GM23338 (cell line): Measurements from ENCODE around the gene ZNF19. TPM values are rescaled to one million over a fixed set of nuclear protein-coding genes. Genes with fewer than 3 reads are reported as not detected.

Experiments used
- ATAC-seq: fragments of 200-7000 bp; cut with Tn5 transposase; 3 replicates; pipeline ENCODE4 v1.9.1; 2020
- DNase-seq: peaks from one replicate; pipeline ENCODE4 v3.0.0-alpha.2; 2015; ENCODE audit warnings: low spot score
- H2AFZ ChIP-seq: fragments of 200-600 bp; sonication (generic); 2 replicates; pipeline ENCODE4 v1.8.0; 2016; ENCODE audit warnings: antibody characterized with exemption, mild to moderate bottlenecking, moderate library complexity
- H3F3A ChIP-seq: fragments of 200-600 bp; sonication (generic); replicated peaks from 2 replicates; pipeline ENCODE4 v1.8.0; 2017; ENCODE audit warnings: antibody characterized with exemption, mixed run types, low read depth
- H3K27ac ChIP-seq: fragments of 200-600 bp; sonication (generic); 2 replicates; pipeline ENCODE4 v1.6.1; 2016; ENCODE audit warnings: low read depth
- H3K27me3 ChIP-seq: fragments of 200-600 bp; sonication (generic); 2 replicates; pipeline ENCODE4 v1.8.0; 2016; ENCODE audit warnings: mild to moderate bottlenecking, mixed run types, moderate library complexity; ENCODE audit not compliant: insufficient read depth
- H3K36me3 ChIP-seq: fragments of 200-600 bp; sonication (generic); 2 replicates; pipeline ENCODE4 v1.8.0; 2016; ENCODE audit warnings: mild to moderate bottlenecking; ENCODE audit not compliant: insufficient read depth
- H3K4me1 ChIP-seq: fragments of 200-600 bp; sonication (generic); 2 replicates; pipeline ENCODE4 v1.8.0; 2016; ENCODE audit warnings: mild to moderate bottlenecking, moderate library complexity; ENCODE audit not compliant: insufficient read depth
- H3K4me2 ChIP-seq: fragments of 200-600 bp; sonication (generic); 2 replicates; pipeline ENCODE4 v1.7.1; 2017; ENCODE audit warnings: mixed run types
- H3K4me3 ChIP-seq: fragments of 200-600 bp; sonication (generic); 2 replicates; pipeline ENCODE4 v1.6.1; 2016; ENCODE audit warnings: mixed run types
- H3K79me2 ChIP-seq: fragments of 200-600 bp; sonication (generic); replicated peaks from 2 replicates; pipeline ENCODE4 v1.8.0; 2017; ENCODE audit warnings: mild to moderate bottlenecking; ENCODE audit not compliant: insufficient read depth
- H3K9me2 ChIP-seq: fragments of 200-600 bp; sonication (generic); 2 replicates; pipeline ENCODE4 v1.8.0; 2017; ENCODE audit not compliant: insufficient read depth
- H4K20me1 ChIP-seq: fragments of 200-600 bp; sonication (generic); replicated peaks from 2 replicates; pipeline ENCODE4 v1.8.0; 2017; ENCODE audit warnings: mild to moderate bottlenecking; ENCODE audit not compliant: insufficient read depth
- H3K27ac Mint-ChIP-seq: 2 replicates; pipeline ENCODE4 v1.8.0; 2020; ENCODE audit warnings: inconsistent platforms, mild to moderate bottlenecking, moderate library complexity, mixed read lengths
- H3K27me3 Mint-ChIP-seq: 3 replicates; pipeline ENCODE4 v1.8.0; 2022; ENCODE audit warnings: low read depth, mild to moderate bottlenecking, moderate library complexity, mixed read lengths, inconsistent platforms; ENCODE audit not compliant: insufficient read depth, poor library complexity
- H3K36me3 Mint-ChIP-seq: 3 replicates; pipeline ENCODE4 v1.8.0; 2021; ENCODE audit warnings: low read depth, mild to moderate bottlenecking, inconsistent platforms, moderate library complexity, mixed read lengths
- H3K4me1 Mint-ChIP-seq: 3 replicates; pipeline ENCODE4 v1.8.0; 2020; ENCODE audit warnings: mild to moderate bottlenecking, inconsistent platforms, mixed read lengths
- H3K4me3 Mint-ChIP-seq: 3 replicates; pipeline ENCODE4 v1.8.0; 2021; ENCODE audit warnings: moderate library complexity, mild to moderate bottlenecking, inconsistent platforms, mixed read lengths
- H3K9me3 Mint-ChIP-seq: 3 replicates; pipeline ENCODE4 v1.8.0; 2020; ENCODE audit warnings: moderate library complexity, mild to moderate bottlenecking, inconsistent platforms, mixed read lengths
- CREB1 ChIP-seq: fragments of 250-450 bp; sonication (Bioruptor Pico); IDR thresholded peaks from 2 replicates; pipeline ENCODE4 v1.5.0; 2020; ENCODE audit warnings: low read depth, mild to moderate bottlenecking, moderate library complexity
- EZH2 ChIP-seq: fragments of 200-600 bp; sonication (generic); IDR thresholded peaks from one replicate; pipeline ENCODE4 v1.8.0; 2017; ENCODE audit warnings: antibody characterized with exemption, mild to moderate bottlenecking, low read depth; ENCODE audit not compliant: unreplicated experiment
- EZH2phosphoT487 ChIP-seq: fragments of 200-600 bp; sonication (generic); IDR thresholded peaks from one replicate; pipeline ENCODE4 v1.8.1; 2018; ENCODE audit warnings: antibody characterized with exemption; ENCODE audit not compliant: unreplicated experiment
- JUNB ChIP-seq: IDR thresholded peaks from one replicate; pipeline ENCODE4 v1.6.1; 2016; ENCODE audit warnings: antibody characterized with exemption; ENCODE audit not compliant: unreplicated experiment
- NANOG ChIP-seq: IDR thresholded peaks from 2 replicates; pipeline ENCODE4 v1.6.1; 2016; ENCODE audit warnings: antibody characterized with exemption, borderline replicate concordance
- POLR2AphosphoS5 ChIP-seq: IDR thresholded peaks from 2 replicates; pipeline ENCODE4 v1.6.1; 2016; ENCODE audit warnings: antibody characterized with exemption, low read depth
- STAT1 ChIP-seq: IDR thresholded peaks from one replicate; pipeline ENCODE4 v1.6.1; 2016; ENCODE audit warnings: antibody characterized with exemption; ENCODE audit not compliant: unreplicated experiment
- ZNF114 ChIP-seq: fragments of 250-450 bp; sonication (Bioruptor Pico); IDR thresholded peaks from 2 replicates; pipeline ENCODE4 v1.5.0; 2020; ENCODE audit warnings: mild to moderate bottlenecking, moderate library complexity
- ZNF331 ChIP-seq: fragments of 250-450 bp; sonication (Bioruptor Pico); IDR thresholded peaks from 2 replicates; pipeline ENCODE4 v1.5.0; 2020; ENCODE audit warnings: low read depth, mild to moderate bottlenecking, moderate library complexity
- polyA plus RNA-seq: library from polyadenylated mRNA; unstranded; fragments of >200 nt; fragmentation: Nextera tagmentation; extraction: Ambion mirVana; gene quantifications from 2 replicates; pipeline ENCODE4 v1.2.1, GENCODE V29; 2016
- total RNA-seq: library from RNA; depleted of rRNA; stranded (reverse); fragments of >200 nt; shearing (Covaris generic); gene quantifications from 2 replicates; pipeline ENCODE4 v1.2.3, GENCODE V29; 2014
- TF ChIP-seq, protein P1 (sequence below): IDR thresholded peaks from one replicate; pipeline ENCODE4 v1.6.1; 2018; ENCODE audit warnings: antibody characterized with exemption; ENCODE audit not compliant: unreplicated experiment
- TF ChIP-seq, protein P2 (sequence below): IDR thresholded peaks from 2 replicates; pipeline ENCODE4 v1.6.1; 2016; ENCODE audit warnings: antibody characterized with exemption
- TF ChIP-seq, protein P3 (sequence below): fragments of 250-450 bp; sonication (Bioruptor Pico); IDR thresholded peaks from 2 replicates; pipeline ENCODE4 v1.5.0; 2020; ENCODE audit warnings: mild to moderate bottlenecking, moderate library complexity
- TF ChIP-seq, protein P4 (sequence below), 2 experiments: fragments of 200-600 bp in 1 of 2; sonication (generic) in 1 of 2; conservative IDR thresholded peaks; 2 replicates each; pipeline versions ENCODE4 v1.5.1 to v1.6.1; 2016 to 2017; ENCODE audit warnings: antibody characterized with exemption in 2 of 2, low read depth in 2 of 2, mild to moderate bottlenecking in 2 of 2, moderate library complexity in 1 of 2

Gene ZNF19
- total and polyA plus RNA-seq, 2 experiments from 2014 or later, result 1.0 to 4.8 TPM

DNA sequence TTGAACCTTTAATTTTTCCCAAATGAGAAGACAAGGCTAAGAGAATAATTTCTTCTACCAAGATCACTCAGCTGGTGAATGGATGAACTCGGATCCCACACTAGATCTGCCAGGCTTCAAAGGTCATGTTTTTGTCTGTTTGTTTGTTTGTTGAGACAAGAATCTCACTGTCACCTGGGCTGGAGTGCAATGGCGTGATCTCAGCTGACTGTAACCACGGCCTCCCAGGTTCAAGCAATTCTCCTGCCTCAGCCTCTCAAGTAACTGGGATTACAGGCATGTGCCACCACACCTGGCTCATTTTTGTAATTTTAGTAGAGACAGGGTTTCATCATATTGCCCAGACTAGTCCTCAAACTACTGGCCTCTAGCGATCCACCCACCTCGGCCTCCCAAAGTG is 6.6 kb downstream of the ZNF19 start:
- Mint-ChIP-seq H3K36me3 (0 out of 3 replicates have a peak, but pooled peaks cover 3% of the 10 kb centered on the region), H3K27ac (no peak overlapping the region), H3K4me1 (peaks cover 7% of the 10 kb centered on the region; the same call in 2 of the 3 replicates), H3K27me3 (no peaks in the 10 kb centered on the region), H3K9me3 (no peaks in the 10 kb centered on the region), H3K4me3 (no peak overlapping the region)
- Histone ChIP-seq H3K79me2 (no peaks in the 10 kb centered on the region), H2AFZ (no peak overlapping the region), H3K4me3 (no peak overlapping the region), H3F3A (no peaks in the 10 kb centered on the region), H4K20me1 (no peaks in the 10 kb centered on the region), H3K27ac (no peak overlapping the region), H3K27me3 (no peaks in the 10 kb centered on the region), H3K4me1 (no peaks in the 10 kb centered on the region; the same call in none of the 2 replicates), H3K9me2 (no peaks in the 10 kb centered on the region), H3K4me2 (no peak overlapping the region), H3K36me3 (no peaks in the 10 kb centered on the region)
- ATAC-seq, result no peak
- TF ChIP-seq, protein P1, sequence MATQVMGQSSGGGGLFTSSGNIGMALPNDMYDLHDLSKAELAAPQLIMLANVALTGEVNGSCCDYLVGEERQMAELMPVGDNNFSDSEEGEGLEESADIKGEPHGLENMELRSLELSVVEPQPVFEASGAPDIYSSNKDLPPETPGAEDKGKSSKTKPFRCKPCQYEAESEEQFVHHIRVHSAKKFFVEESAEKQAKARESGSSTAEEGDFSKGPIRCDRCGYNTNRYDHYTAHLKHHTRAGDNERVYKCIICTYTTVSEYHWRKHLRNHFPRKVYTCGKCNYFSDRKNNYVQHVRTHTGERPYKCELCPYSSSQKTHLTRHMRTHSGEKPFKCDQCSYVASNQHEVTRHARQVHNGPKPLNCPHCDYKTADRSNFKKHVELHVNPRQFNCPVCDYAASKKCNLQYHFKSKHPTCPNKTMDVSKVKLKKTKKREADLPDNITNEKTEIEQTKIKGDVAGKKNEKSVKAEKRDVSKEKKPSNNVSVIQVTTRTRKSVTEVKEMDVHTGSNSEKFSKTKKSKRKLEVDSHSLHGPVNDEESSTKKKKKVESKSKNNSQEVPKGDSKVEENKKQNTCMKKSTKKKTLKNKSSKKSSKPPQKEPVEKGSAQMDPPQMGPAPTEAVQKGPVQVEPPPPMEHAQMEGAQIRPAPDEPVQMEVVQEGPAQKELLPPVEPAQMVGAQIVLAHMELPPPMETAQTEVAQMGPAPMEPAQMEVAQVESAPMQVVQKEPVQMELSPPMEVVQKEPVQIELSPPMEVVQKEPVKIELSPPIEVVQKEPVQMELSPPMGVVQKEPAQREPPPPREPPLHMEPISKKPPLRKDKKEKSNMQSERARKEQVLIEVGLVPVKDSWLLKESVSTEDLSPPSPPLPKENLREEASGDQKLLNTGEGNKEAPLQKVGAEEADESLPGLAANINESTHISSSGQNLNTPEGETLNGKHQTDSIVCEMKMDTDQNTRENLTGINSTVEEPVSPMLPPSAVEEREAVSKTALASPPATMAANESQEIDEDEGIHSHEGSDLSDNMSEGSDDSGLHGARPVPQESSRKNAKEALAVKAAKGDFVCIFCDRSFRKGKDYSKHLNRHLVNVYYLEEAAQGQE, result no peak
- TF ChIP-seq, protein P2, sequence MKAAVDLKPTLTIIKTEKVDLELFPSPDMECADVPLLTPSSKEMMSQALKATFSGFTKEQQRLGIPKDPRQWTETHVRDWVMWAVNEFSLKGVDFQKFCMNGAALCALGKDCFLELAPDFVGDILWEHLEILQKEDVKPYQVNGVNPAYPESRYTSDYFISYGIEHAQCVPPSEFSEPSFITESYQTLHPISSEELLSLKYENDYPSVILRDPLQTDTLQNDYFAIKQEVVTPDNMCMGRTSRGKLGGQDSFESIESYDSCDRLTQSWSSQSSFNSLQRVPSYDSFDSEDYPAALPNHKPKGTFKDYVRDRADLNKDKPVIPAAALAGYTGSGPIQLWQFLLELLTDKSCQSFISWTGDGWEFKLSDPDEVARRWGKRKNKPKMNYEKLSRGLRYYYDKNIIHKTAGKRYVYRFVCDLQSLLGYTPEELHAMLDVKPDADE, result no peak
- TF ChIP-seq STAT1, result no peak
- TF ChIP-seq JUNB, result no peak
- no peak for TF ChIP-seq POLR2AphosphoS5
- TF ChIP-seq EZH2phosphoT487, result no peak
- no peak for TF ChIP-seq CREB1
- no peak for TF ChIP-seq ZNF331 (CRISPR knock-in tag)
- TF ChIP-seq, protein P3, sequence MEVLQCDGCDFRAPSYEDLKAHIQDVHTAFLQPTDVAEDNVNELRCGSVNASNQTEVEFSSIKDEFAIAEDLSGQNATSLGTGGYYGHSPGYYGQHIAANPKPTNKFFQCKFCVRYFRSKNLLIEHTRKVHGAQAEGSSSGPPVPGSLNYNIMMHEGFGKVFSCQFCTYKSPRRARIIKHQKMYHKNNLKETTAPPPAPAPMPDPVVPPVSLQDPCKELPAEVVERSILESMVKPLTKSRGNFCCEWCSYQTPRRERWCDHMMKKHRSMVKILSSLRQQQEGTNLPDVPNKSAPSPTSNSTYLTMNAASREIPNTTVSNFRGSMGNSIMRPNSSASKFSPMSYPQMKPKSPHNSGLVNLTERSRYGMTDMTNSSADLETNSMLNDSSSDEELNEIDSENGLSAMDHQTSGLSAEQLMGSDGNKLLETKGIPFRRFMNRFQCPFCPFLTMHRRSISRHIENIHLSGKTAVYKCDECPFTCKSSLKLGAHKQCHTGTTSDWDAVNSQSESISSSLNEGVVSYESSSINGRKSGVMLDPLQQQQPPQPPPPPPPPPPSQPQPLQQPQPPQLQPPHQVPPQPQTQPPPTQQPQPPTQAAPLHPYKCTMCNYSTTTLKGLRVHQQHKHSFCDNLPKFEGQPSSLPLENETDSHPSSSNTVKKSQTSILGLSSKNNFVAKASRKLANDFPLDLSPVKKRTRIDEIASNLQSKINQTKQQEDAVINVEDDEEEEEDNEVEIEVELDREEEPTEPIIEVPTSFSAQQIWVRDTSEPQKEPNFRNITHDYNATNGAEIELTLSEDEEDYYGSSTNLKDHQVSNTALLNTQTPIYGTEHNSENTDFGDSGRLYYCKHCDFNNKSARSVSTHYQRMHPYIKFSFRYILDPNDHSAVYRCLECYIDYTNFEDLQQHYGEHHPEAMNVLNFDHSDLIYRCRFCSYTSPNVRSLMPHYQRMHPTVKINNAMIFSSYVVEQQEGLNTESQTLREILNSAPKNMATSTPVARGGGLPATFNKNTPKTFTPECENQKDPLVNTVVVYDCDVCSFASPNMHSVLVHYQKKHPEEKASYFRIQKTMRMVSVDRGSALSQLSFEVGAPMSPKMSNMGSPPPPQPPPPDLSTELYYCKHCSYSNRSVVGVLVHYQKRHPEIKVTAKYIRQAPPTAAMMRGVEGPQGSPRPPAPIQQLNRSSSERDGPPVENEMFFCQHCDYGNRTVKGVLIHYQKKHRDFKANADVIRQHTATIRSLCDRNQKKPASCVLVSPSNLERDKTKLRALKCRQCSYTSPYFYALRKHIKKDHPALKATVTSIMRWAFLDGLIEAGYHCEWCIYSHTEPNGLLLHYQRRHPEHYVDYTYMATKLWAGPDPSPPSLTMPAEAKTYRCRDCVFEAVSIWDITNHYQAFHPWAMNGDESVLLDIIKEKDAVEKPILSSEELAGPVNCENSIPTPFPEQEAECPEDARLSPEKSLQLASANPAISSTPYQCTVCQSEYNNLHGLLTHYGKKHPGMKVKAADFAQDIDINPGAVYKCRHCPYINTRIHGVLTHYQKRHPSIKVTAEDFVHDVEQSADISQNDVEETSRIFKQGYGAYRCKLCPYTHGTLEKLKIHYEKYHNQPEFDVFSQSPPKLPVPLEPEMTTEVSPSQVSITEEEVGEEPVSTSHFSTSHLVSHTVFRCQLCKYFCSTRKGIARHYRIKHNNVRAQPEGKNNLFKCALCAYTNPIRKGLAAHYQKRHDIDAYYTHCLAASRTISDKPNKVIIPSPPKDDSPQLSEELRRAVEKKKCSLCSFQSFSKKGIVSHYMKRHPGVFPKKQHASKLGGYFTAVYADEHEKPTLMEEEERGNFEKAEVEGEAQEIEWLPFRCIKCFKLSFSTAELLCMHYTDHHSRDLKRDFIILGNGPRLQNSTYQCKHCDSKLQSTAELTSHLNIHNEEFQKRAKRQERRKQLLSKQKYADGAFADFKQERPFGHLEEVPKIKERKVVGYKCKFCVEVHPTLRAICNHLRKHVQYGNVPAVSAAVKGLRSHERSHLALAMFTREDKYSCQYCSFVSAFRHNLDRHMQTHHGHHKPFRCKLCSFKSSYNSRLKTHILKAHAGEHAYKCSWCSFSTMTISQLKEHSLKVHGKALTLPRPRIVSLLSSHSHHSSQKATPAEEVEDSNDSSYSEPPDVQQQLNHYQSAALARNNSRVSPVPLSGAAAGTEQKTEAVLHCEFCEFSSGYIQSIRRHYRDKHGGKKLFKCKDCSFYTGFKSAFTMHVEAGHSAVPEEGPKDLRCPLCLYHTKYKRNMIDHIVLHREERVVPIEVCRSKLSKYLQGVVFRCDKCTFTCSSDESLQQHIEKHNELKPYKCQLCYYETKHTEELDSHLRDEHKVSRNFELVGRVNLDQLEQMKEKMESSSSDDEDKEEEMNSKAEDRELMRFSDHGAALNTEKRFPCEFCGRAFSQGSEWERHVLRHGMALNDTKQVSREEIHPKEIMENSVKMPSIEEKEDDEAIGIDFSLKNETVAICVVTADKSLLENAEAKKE (CRISPR knock-in tag), result no peak
- TF ChIP-seq EZH2, result no peak
- TF ChIP-seq, protein P4, sequence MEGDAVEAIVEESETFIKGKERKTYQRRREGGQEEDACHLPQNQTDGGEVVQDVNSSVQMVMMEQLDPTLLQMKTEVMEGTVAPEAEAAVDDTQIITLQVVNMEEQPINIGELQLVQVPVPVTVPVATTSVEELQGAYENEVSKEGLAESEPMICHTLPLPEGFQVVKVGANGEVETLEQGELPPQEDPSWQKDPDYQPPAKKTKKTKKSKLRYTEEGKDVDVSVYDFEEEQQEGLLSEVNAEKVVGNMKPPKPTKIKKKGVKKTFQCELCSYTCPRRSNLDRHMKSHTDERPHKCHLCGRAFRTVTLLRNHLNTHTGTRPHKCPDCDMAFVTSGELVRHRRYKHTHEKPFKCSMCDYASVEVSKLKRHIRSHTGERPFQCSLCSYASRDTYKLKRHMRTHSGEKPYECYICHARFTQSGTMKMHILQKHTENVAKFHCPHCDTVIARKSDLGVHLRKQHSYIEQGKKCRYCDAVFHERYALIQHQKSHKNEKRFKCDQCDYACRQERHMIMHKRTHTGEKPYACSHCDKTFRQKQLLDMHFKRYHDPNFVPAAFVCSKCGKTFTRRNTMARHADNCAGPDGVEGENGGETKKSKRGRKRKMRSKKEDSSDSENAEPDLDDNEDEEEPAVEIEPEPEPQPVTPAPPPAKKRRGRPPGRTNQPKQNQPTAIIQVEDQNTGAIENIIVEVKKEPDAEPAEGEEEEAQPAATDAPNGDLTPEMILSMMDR (conservative IDR thresholded peaks at IDR 0.05; ENCODE audit: low read depth in 2 of 2), result no peak
- no peak for TF ChIP-seq NANOG
- TF ChIP-seq ZNF114 (CRISPR knock-in tag), result no peak
- DNase-seq, result no peak
